Metanephros (tissue), 2 donors: Measurements from ENCODE around the gene KANSL2. TPM values are rescaled to one million over a fixed set of nuclear protein-coding genes. Genes with fewer than 3 reads are reported as not detected.

ENCODE experiments used
- small RNA-seq: library from RNA; depleted of rRNA; stranded (forward); fragments of <200 nt; gene quantifications from one replicate; pipeline ENCODE3, GENCODE V24; 2014; ENCODE audit warnings: low replicate concordance
- total RNA-seq: library from RNA; depleted of rRNA; stranded (reverse); fragments of >200 nt; gene quantifications from one replicate; pipeline ENCODE4 v1.2.3, GENCODE V29; 2014

The KANSL2 gene, protein sequence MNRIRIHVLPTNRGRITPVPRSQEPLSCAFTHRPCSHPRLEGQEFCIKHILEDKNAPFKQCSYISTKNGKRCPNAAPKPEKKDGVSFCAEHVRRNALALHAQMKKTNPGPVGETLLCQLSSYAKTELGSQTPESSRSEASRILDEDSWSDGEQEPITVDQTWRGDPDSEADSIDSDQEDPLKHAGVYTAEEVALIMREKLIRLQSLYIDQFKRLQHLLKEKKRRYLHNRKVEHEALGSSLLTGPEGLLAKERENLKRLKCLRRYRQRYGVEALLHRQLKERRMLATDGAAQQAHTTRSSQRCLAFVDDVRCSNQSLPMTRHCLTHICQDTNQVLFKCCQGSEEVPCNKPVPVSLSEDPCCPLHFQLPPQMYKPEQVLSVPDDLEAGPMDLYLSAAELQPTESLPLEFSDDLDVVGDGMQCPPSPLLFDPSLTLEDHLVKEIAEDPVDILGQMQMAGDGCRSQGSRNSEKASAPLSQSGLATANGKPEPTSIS
- 53.4 TPM for total RNA-seq

GRCh38 chr12:48681710-48682532, at the start of gene KANSL2:
TSS of gene KANSL2 (minus strand) at chr12:48682238. CDS start at chr12:48681632, 606 bp downstream.

GRCh38 chr12:48716493-48717251, 34.6 kb upstream of the KANSL2 start, which contains the start of gene CCNT1:
TSS of gene CCNT1 (minus strand) at chr12:48716707. CDS start at chr12:48716675, 32 bp downstream.

Small RNAs within 50 kb of the gene (small RNA-seq; reads per million reads assigned to genes)
- not detected for gene MIR1291
- 7.1 reads per million, percentile 94 among the genes with 10 or more reads in this experiment for gene SNORA2A
- 5.3 reads per million, percentile 93 among the genes with 10 or more reads in this experiment for gene SNORA2B
- 1.2 reads per million, percentile 84 among the genes with 10 or more reads in this experiment for gene SNORA2C

Other genes with a start within 250 kb of the KANSL2 start
- gene ANP32D, start 209.7 kb downstream of the KANSL2 start, total RNA-seq = not detected
- not detected for gene C12orf54, start 199.7 kb downstream of the KANSL2 start, total RNA-seq
- not detected for gene OR8S1, start 156.6 kb downstream of the KANSL2 start, total RNA-seq
- not detected for gene LALBA, start 112.2 kb downstream of the KANSL2 start, total RNA-seq
- gene CCNT1, start 34.5 kb upstream of the KANSL2 start, total RNA-seq = 29.4 TPM
- 75.3 TPM for gene ADCY6, start 106.9 kb upstream of the KANSL2 start, total RNA-seq
- gene CACNB3, start 136.3 kb upstream of the KANSL2 start, total RNA-seq = 24.8 TPM
- gene DDX23, start 169.9 kb upstream of the KANSL2 start, total RNA-seq = 79.4 TPM
- 4.3 TPM for gene RND1, start 183.6 kb upstream of the KANSL2 start, total RNA-seq
- gene FKBP11, start 243.3 kb upstream of the KANSL2 start, total RNA-seq = 11.3 TPM